A673 (cell line): ENCODE results near the gene POLR3G.

Experiments
- CTCF ChIP-seq: fragments of 300-800, 200-600 bp; sonication (generic); conservative IDR thresholded peaks from 2 replicates; pipeline ENCODE4 v1.5.1; 2017; ENCODE audit warnings: low read depth, mild to moderate bottlenecking, antibody characterized with exemption, low read length, moderate library complexity, mixed read lengths
- EZH2 ChIP-seq: fragments of 200-600 bp; sonication (generic); IDR thresholded peaks from 2 replicates; pipeline ENCODE4 v1.6.1; 2017; ENCODE audit warnings: borderline replicate concordance, low read depth, mild to moderate bottlenecking, mixed read lengths, antibody characterized with exemption, low read length; ENCODE audit not compliant: poor library complexity, severe bottlenecking

- no peak for TF ChIP-seq CTCF
- TF ChIP-seq EZH2 = no peak
Observed at GRCh38 chr5:90437663-90438062, 37.0 kb upstream of the POLR3G start.
